IPS DF 19.7 (cell line): ENCODE data around the gene DPEP2.
"Not testable (repeated sequence)": the region's sequence is repeated elsewhere in the genome, so short reads cannot be mapped to it uniquely, and the experiment has no call there.

Experiments used
- DNase-seq: peaks from one replicate; pipeline ENCODE4 v3.0.0-alpha.2; 2013; ENCODE audit warnings: low read depth, low spot score

Gene DPEP2

GRCh38 chr16:68005211-68005610 is 5.9 kb upstream of the DPEP2 start:
- DNase-seq = no peak

DNA sequence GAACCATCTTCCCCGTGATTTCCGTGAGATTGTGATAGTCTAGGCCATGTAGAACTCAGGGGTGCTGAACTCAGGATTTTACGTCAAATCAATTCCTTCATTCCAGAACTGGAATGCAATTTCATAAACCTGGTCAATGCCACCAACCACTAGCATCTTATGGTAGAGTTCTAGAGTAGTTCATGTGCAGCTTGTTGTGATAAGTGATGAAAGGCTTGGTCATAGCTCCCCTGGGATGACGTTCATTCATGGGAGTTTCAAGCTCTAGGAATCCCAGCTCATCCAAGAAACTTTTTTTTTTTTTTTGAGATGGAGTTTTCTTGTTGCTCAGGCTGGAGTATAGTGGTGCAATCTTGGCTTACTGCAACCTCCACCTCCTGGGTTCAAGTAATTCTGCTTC is 3.7 kb upstream of the DPEP2 start:
- DNase-seq = no peak

- DNase-seq = no peak
These were observed 1.2 kb upstream of the DPEP2 start for GRCh38 chr16:68000450-68000849.

DNA sequence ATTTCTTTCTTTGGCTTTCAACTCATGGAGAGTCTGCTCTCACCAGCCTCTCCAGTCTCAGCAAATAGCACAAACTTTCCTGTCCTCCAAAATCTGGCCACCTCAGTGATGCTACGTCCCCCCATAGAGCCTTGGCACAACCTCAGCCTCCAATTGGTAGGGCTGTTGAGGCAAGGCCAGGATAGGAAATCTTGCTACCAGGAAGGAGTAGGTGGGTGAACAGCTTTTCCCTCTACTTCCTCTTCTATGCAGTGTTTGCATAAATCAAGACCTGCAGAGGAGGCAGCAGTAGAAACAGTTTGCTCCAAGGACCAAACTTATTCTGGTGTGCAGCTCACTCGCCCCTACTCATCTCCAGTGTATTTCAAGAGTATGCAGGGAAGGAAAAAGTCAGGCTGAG is 701 bp upstream of the DPEP2 start:
- no peak for DNase-seq

GRCh38 chr16:67998231-67998778 is 979 bp downstream of the DPEP2 start:
- DNase-seq = not testable (repeated sequence)

DNA sequence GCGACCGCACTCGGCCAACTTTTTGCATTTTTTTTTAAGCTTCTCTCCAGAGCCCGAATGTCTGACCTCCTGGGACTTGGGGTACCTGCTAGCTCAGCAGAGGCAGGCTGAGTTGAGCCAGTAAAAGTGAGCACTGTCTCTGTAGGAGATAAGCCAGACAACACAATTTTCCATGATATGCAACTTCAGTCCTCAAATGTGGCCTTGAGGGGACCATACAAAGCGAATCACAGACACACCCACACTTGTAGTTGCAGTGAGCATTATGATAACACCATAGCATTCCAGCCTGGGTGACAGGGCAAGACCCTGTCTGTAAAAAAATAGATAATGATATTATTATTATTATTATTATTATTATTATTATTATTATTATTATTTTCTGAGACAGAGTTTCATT is 2.6 kb downstream of the DPEP2 start:
- no peak for DNase-seq

DNA sequence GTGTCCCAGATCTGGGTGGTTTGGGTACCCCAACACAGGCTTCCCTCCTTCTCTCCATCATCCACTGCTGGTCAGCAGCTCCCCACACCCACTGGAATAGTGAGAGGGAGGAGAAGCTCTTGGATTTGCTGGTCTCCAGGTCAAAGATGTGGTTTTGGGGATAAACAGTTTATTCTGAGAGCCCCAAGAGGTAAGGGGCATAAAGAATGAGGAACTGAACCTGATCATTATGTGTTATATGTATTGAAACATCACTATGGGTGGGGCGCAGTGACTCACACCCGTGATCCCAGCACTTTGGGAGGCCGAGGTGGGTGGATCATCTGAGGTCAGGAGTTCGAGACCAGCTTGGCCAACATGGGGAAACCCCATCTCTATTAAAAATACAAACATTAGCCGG is 3.9 kb downstream of the DPEP2 start:
- no peak for DNase-seq

DNA sequence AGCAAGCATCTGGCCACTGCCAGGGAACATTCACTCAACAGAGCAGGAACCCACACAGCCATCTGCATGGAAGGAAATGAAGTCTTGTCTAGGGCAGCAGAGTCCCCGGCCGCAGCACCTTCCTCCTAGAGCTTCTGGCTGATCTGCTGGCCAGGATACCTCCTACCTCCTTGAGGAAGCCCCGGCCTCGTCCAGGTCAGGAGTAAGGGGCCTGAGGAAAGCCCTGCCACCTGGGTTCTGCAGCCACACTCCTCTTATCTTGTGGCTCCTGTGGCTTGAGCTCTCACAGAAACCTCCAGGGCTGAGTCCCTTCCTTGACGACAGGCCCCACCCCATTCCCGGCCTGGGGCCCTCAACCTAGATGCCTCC is 5.3 kb downstream of the DPEP2 start:
- DNase-seq = not testable (repeated sequence)

DNA sequence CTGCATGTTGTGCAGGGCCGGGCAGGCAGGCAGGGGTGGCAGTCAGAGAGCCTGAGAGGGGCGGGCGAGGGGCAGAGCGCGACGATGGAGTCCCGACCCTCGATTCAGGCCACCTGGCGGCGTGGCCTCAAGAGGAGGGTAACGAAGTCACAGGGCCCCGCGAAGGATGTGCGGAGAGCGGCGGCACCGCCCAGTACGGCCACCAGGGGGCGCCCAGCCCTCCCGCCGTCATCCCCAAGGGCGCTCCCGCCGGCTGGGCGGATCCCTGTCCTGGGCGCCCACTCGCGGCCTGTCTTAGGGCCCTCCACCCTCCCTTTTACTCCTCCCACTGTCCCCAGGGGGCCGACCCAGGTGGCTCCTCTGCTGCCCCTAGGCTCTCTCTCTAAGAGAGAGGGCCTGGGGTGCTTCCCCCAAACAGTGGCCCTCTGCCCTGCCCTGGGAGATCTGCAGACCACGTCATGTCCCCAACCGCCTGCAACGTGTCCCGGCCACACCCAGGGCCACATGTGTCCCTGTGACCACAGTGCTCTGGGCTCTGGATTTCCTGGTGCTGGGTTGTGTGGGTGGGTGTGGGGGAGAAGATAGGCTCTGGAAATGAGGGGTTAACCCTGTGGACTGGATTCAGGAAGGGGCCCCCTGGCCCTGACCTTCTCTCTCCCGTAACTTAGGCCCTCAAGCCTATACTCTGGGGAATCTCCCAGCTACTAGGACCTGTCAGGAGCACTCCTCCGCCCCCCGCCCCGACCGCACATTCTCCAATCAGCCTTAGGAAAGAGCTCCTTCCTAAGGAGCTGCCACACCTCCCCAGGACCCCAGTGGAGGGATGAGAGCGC is 5.9 kb downstream of the DPEP2 start:
- DNase-seq = no peak

DNA sequence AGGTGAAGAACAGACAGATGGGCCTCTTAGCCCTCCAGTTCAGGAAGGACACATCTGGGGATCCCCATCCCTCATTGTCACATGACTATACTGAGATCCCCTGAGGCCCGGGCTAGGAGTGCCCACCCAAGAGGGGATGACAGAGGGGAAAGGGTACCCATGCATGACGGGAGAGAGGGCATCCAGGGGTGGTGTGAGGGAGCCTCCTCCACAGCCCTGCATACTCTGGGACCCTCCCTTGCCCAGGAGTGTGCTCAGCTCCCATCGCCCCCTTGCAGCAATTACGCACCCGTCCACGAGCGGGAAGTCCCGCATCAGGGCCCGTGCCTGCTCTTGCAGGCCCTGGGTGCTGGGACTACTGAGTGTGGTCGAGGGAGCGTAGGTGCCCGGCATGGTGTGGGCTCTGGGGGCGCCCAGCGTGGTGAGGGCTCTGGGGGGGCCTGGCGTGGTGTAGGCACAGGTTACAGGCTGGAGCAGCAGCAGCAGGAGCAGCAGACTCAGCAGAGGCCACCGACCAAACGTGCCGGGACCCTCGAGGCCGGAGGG is 6.5 kb downstream of the DPEP2 start:
- DNase-seq = no peak

DNA sequence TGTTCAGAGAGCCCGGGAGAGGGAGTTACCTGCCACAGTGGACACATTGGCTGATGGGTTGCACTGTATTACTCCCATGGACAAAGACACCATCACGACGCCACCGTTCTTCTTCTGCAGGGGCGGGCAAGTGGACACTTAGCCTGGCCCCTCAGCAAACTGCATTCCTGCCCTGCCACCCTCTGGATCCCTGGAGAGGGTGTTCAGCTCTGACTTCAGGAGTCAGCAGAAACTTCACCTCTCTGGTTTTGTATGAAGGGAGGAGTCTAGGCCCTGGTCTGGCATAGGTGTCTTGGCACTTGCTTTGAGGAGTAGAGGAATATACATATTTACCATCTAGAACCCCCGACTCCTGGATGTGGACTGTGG is 9.3 kb downstream of the DPEP2 start:
- no peak for DNase-seq

DNA sequence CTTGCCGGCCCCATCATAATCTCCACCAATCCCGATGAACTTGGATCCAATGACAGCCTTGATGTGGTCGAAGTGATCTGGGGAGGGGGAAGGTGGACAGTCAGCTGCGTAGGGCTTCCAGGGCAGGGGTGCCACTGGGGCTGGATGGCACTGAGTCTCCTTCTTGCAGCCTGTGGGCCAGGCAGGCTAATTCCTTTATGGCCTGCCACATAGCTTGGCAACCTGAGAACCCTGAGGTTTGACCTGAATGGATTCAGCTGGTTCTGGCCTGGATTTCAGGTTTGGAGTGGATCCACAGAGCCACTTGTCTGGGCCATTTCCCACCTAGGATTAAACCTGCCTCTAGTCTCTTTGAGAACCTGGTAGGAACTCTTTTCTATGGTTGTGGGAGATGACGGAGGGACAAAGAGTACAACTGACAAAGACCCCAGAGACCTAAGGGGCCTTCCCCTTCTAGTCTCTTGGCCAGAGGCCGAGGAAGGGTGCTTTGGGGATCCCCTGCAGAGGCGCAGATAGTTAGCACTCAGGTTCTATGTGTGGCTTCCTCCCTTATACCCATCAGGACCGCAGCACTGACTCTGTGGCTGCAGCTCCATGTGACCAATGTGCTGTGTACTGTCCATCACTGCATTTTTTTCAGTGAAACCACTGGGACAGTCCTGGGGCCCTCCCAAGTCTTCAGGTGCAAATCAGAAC is 9.8 kb downstream of the DPEP2 start:
- no peak for DNase-seq

- DNase-seq = no peak
These were observed 10.6 kb downstream of the DPEP2 start for GRCh38 chr16:67988675-67989074.

DNA sequence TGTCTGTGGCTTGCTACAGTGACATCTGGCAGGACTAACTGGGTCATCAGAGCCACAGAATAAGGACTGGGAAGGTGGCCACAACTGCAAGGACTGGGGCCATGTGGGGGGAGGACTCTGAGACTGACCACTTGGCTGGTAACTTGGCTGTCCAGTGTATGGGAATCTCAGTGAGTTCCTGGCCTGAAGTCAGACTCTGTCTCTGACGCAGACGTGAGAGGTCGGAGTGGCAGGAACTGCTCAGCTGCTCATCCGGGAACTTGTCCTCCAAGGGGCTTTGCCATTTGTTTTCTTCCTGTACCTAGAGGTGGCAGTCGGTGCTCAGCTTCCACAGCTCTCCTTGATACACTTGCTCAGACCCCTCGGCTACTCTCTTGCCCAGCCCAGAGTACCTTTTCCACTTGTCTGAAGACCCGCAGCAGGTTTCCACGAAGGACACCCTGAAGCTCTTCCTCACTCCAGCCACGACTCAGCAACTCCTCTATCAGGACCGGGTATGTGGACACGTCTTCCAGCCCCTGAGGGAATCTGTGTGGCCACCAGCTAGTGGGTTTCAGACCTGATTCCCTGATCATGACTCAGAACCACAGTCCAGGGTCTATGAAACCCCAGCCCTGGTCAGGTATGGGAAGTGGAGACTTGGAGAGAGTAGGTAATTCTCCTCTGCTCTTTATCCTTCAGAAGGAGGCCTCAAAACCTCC is 11.7 kb downstream of the DPEP2 start:
- DNase-seq = no peak

GRCh38 chr16:67986949-67987348 is 12.3 kb downstream of the DPEP2 start:
- DNase-seq = no peak

GRCh38 chr16:67982011-67982696 is 17.1 kb downstream of the DPEP2 start:
- no peak for DNase-seq

GRCh38 chr16:67979955-67980678 is 19.2 kb downstream of the DPEP2 start, which contains the start of gene DPEP3:
TSS of gene DPEP3 (minus strand) at chr16:67980499. CDS start at chr16:67980380, 119 bp downstream.
- no peak for DNase-seq

- DNase-seq = no peak
These were observed 21.6 kb downstream of the DPEP2 start for GRCh38 chr16:67977469-67978227.

- DNase-seq = no peak
These were observed 22.3 kb downstream of the DPEP2 start for GRCh38 chr16:67977005-67977404.

DNA sequence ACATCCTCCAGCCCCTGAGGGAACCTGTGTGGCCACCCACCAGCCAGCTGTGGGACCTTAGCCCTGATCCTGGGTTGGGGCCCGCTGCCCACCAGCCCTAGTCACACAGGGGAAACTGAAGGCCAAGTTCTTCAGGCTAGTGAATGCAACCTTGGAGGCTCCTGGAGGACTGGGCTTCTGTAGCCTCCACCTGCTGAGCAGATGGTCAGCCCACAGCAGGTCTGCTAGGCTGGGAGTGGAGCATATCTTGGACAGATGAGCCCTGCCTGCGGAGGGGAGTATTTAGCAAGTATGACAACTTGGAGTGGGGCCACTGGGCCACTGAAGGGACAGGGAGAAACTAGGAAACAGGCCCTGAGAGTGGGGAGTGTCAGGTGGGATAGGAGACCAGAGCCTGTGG is 23.1 kb downstream of the DPEP2 start:
- no peak for DNase-seq
